IPS-18c (cell line): ENCODE measurements around the gene TRPV6.

Experiments used
- H3K4me3 ChIP-seq: 2 replicates; pipeline ENCODE4 v1.7.0; 2013; ENCODE audit warnings: low read depth, mild to moderate bottlenecking, low read length, moderate library complexity; ENCODE audit not compliant: insufficient read depth
- H3K9me3 ChIP-seq: one replicate; pipeline ENCODE4 v1.6.1; 2013; ENCODE audit warnings: mild to moderate bottlenecking, low read length, moderate library complexity; ENCODE audit not compliant: control insufficient read depth, insufficient read depth

Gene TRPV6

GRCh38 chr7:142876991-142877910 lies 8.3 kb downstream of the TRPV6 start:
- Histone ChIP-seq H3K9me3 (no peaks in the 10 kb centered on the region), H3K4me3 (no peak overlapping the region)

- Histone ChIP-seq H3K9me3 (no peaks in the 10 kb centered on the region), H3K4me3 (no peak overlapping the region)
Measured at GRCh38 chr7:142876236-142876960, 9.1 kb downstream of the TRPV6 start.

GRCh38 chr7:142875456-142875855 lies 10.1 kb downstream of the TRPV6 start:
- Histone ChIP-seq H3K9me3 (no peaks in the 10 kb centered on the region), H3K4me3 (no peak overlapping the region)

GRCh38 chr7:142874837-142875236 lies 10.7 kb downstream of the TRPV6 start:
- H3K9me3 ChIP-seq = no peaks in the 10 kb centered on the region

GRCh38 chr7:142874409-142874808 lies 11.1 kb downstream of the TRPV6 start:
- Histone ChIP-seq H3K9me3 (no peaks in the 10 kb centered on the region), H3K4me3 (no peak overlapping the region)

More at GRCh38 chr7:142874837-142875236, 10.7 kb downstream of the TRPV6 start:
- H3K4me3 ChIP-seq = no peak overlapping the region

- Histone ChIP-seq H3K4me3 (no peak overlapping the region), H3K9me3 (no peaks in the 10 kb centered on the region)
Measured at GRCh38 chr7:142873871-142874270, 11.7 kb downstream of the TRPV6 start.

GRCh38 chr7:142873281-142873784 lies 12.2 kb downstream of the TRPV6 start:
- Histone ChIP-seq H3K4me3 (no peak overlapping the region), H3K9me3 (no peaks in the 10 kb centered on the region)

GRCh38 chr7:142872106-142872675 lies 13.4 kb downstream of the TRPV6 start:
- H3K4me3 ChIP-seq = no peak overlapping the region

GRCh38 chr7:142871260-142872105 lies 14.1 kb downstream of the TRPV6 start:
- Histone ChIP-seq H3K9me3 (no peaks in the 10 kb centered on the region), H3K4me3 (no peak overlapping the region)

More at GRCh38 chr7:142872106-142872675, 13.4 kb downstream of the TRPV6 start:
- H3K9me3 ChIP-seq = no peaks in the 10 kb centered on the region

GRCh38 chr7:142870566-142871259 lies 14.8 kb downstream of the TRPV6 start:
- no peaks in the 10 kb centered on the region for H3K9me3 ChIP-seq
- H3K4me3 ChIP-seq = no peak overlapping the region

- H3K9me3 ChIP-seq = no peaks in the 10 kb centered on the region
Measured at GRCh38 chr7:142870147-142870559, 15.4 kb downstream of the TRPV6 start.

GRCh38 chr7:142869434-142869833 lies 16.1 kb downstream of the TRPV6 start:
- Histone ChIP-seq H3K4me3 (no peak overlapping the region), H3K9me3 (no peaks in the 10 kb centered on the region)

More at GRCh38 chr7:142870147-142870559, 15.4 kb downstream of the TRPV6 start:
- no peak overlapping the region for H3K4me3 ChIP-seq

GRCh38 chr7:142868986-142869415 lies 16.5 kb downstream of the TRPV6 start:
- no peaks in the 10 kb centered on the region for H3K9me3 ChIP-seq

GRCh38 chr7:142868188-142868985 lies 17.2 kb downstream of the TRPV6 start:
- Histone ChIP-seq H3K4me3 (no peak overlapping the region), H3K9me3 (peaks cover 2% of the 10 kb centered on the region)

More at GRCh38 chr7:142868986-142869415, 16.5 kb downstream of the TRPV6 start:
- no peak overlapping the region for H3K4me3 ChIP-seq

- H3K4me3 ChIP-seq = no peak overlapping the region
- peaks cover 2% of the 10 kb centered on the region for H3K9me3 ChIP-seq
Measured at GRCh38 chr7:142867398-142868187, 18.0 kb downstream of the TRPV6 start.
